Mucosa of stomach (tissue), 1 donor: ENCODE measurements around the gene C2CD4C.
"Not testable (repeated sequence)": the region's sequence is repeated elsewhere in the genome, so short reads cannot be mapped to it uniquely, and the experiment has no call there.

Experiments
- H3K27me3 ChIP-seq: one replicate; pipeline ENCODE4 v1.7.0; 2013; ENCODE audit warnings: mild to moderate bottlenecking, low read length; ENCODE audit not compliant: control insufficient read depth, insufficient read depth
- H3K36me3 ChIP-seq: one replicate; pipeline ENCODE4 v1.7.0; 2013; ENCODE audit warnings: low read length; ENCODE audit not compliant: control insufficient read depth, insufficient read depth
- H3K4me1 ChIP-seq: one replicate; pipeline ENCODE4 v1.7.0; 2013; ENCODE audit warnings: mild to moderate bottlenecking, low read length; ENCODE audit not compliant: control insufficient read depth, insufficient read depth
- H3K4me3 ChIP-seq: one replicate; pipeline ENCODE4 v1.7.0; 2013; ENCODE audit warnings: low read length
- H3K9ac ChIP-seq: one replicate; pipeline ENCODE4 v1.7.0; 2013; ENCODE audit warnings: mild to moderate bottlenecking, low read length, moderate library complexity
- H3K9me3 ChIP-seq: one replicate; pipeline ENCODE4 v1.7.0; 2013; ENCODE audit warnings: mild to moderate bottlenecking, low read length, moderate library complexity; ENCODE audit not compliant: control insufficient read depth
- donor health status: Pancreatic carcinoma.

The C2CD4C gene

GRCh38 chr19:398719-399118 lies 10.2 kb downstream of the C2CD4C start:
- Histone ChIP-seq H3K4me1 (no peaks in the 10 kb centered on the region), H3K9ac (no peak overlapping the region), H3K27me3 (peaks cover 21% of the 10 kb centered on the region), H3K9me3 (no peaks in the 10 kb centered on the region), H3K36me3 (no peaks in the 10 kb centered on the region), H3K4me3 (no peak overlapping the region)

DNA sequence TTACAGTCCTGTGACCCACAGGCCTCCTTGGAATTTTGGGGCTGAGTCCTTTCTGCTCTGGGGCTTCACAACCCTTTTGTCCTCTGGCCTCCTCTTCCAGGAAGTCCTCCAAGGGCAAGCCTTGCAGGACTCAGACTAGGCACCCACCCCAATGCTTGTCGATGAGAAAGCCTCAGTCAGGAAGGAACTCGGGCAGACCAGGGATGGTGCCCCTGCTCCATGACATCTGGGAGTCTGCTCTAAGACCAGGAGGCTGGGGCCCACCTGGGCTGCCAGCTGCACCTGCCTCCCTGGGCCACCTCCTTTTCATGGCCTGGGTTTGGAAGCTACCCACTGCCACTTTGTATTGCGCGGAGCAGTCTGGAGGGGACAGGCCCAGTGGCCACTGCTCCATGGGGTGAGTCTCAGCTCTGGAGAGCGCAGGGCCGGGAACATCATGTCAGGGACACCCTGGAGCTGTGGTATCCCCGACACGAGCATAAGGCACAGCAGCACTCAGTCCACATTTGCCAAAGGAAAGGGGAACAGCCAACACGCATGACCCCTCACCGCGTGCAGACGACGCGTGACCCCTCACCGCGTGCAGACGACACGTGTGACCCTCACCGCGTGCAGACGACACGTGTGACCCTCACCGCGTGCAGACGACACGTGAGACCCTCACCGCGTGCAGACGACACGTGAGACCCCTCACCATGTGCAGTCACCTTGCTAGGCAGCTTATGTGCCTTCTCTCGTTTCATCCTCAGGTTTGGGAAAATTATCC lies 10.8 kb downstream of the C2CD4C start:
- Histone ChIP-seq H3K4me1 (no peaks in the 10 kb centered on the region), H3K9ac (no peak overlapping the region), H3K36me3 (no peaks in the 10 kb centered on the region), H3K9me3 (no peaks in the 10 kb centered on the region), H3K27me3 (peaks cover 18% of the 10 kb centered on the region), H3K4me3 (no peak overlapping the region)

DNA sequence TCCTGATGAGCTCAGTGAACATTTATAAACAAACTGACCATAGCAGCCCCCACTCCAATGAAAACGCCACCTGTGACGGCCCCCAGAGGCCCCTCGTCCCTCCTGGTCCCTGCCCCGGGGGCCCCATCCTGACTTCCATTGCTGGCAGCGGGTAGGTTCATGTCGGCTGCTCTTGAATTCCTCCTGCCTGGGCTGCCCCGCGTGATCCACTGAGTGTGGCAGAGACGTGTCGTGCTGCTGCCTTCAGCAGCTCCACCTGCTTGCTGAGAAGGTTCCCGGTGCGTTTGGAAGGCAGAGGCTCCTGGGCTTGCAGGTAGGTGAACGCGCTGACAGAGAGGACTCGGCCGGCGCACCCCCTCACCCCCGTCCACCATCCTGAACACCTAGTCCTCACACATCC lies 11.6 kb downstream of the C2CD4C start:
- no peak overlapping the region for H3K9ac ChIP-seq
- H3K4me3 ChIP-seq: no peak overlapping the region
- H3K27me3 ChIP-seq: peaks cover 10% of the 10 kb centered on the region
- H3K36me3 ChIP-seq: no peaks in the 10 kb centered on the region
- H3K4me1 ChIP-seq: no peaks in the 10 kb centered on the region
- H3K9me3 ChIP-seq: no peaks in the 10 kb centered on the region

DNA sequence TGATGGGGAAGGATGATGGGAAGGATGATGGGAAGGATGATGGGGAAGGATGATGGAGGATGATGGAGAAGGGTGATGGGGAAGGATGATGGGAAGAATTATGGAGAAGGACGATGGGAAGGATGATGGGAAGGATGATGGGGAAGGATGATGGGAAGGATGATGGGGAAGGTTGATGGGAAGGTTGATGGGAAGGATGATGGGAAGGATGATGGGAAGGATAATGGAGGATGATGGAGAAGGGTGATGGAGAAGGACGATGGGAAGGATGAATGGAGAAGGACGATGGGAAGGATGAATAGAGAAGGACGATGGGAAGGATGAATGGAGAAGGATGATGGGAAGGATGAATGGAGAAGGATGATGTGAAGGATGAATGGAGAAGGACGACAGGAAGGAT lies 13.5 kb downstream of the C2CD4C start:
- Histone ChIP-seq H3K27me3 (no peaks in the 10 kb centered on the region), H3K4me3 (no peak overlapping the region)

GRCh38 chr19:394857-395256 lies 14.1 kb downstream of the C2CD4C start:
- not testable (repeated sequence) for H3K36me3 ChIP-seq, H3K4me3 ChIP-seq, H3K4me1 ChIP-seq, H3K9ac ChIP-seq, H3K9me3 ChIP-seq, H3K27me3 ChIP-seq

More for the DNA sequence above, 13.5 kb downstream of the C2CD4C start:
- Histone ChIP-seq H3K36me3 (no peaks in the 10 kb centered on the region), H3K4me1 (no peaks in the 10 kb centered on the region), H3K9me3 (no peaks in the 10 kb centered on the region), H3K9ac (no peak overlapping the region)

GRCh38 chr19:393560-393959 lies 15.4 kb downstream of the C2CD4C start:
- not testable (repeated sequence) for H3K4me1 ChIP-seq, H3K9me3 ChIP-seq, H3K4me3 ChIP-seq, H3K36me3 ChIP-seq, H3K9ac ChIP-seq, H3K27me3 ChIP-seq

GRCh38 chr19:392375-392970 lies 16.5 kb downstream of the C2CD4C start:
- no peaks in the 10 kb centered on the region for H3K9me3 ChIP-seq
- H3K36me3 ChIP-seq: no peaks in the 10 kb centered on the region

DNA sequence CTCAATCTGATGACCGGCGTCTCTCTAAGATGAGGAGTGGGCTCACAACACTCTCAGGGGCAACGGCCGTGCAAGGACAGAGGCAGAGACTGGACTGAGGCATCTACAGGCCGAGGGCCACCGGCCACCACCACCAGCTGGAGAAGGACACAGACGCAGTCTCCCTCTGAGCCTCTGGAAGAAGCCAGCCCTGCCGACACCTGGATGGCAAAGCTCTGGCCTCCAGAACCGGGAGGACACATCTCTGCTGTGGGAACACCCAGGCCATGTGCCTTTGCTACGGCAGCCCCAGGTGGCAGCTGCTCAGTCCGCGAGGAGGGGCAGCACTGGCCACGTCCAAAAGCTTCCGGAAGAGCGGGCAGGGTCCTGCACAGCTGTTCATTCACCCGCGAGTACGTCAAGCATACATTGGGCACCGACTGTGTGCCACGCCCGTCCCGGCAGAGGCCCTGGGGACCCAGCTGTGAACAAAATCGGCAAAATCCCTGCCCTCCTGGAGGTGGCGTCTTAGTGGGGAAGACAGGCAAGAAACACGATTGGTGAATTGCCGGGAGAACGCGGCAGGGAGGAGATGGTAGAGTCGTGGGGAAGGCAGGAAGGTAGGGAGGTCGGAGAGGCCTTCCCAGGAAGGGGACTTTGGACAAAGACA lies 17.1 kb downstream of the C2CD4C start:
- H3K36me3 ChIP-seq: no peaks in the 10 kb centered on the region
- no peaks in the 10 kb centered on the region for H3K9me3 ChIP-seq
- no peaks in the 10 kb centered on the region for H3K4me1 ChIP-seq
- no peak overlapping the region for H3K9ac ChIP-seq
- no peak overlapping the region for H3K4me3 ChIP-seq
- H3K27me3 ChIP-seq: peaks cover 8% of the 10 kb centered on the region

More at GRCh38 chr19:392375-392970, 16.5 kb downstream of the C2CD4C start:
- no peak overlapping the region for H3K9ac ChIP-seq
- peaks cover 7% of the 10 kb centered on the region for H3K27me3 ChIP-seq
- no peak overlapping the region for H3K4me3 ChIP-seq
- no peaks in the 10 kb centered on the region for H3K4me1 ChIP-seq

- H3K9ac ChIP-seq: no peak overlapping the region
- no peaks in the 10 kb centered on the region for H3K36me3 ChIP-seq
- no peaks in the 10 kb centered on the region for H3K9me3 ChIP-seq
- no peaks in the 10 kb centered on the region for H3K4me1 ChIP-seq
- H3K4me3 ChIP-seq: no peak overlapping the region
- H3K27me3 ChIP-seq: peaks cover 8% of the 10 kb centered on the region
Measured at GRCh38 chr19:391207-391557, 17.8 kb downstream of the C2CD4C start.

GRCh38 chr19:390386-391206 lies 18.4 kb downstream of the C2CD4C start:
- Histone ChIP-seq H3K36me3 (no peaks in the 10 kb centered on the region), H3K9me3 (no peaks in the 10 kb centered on the region), H3K27me3 (peaks cover 10% of the 10 kb centered on the region), H3K9ac (no peak overlapping the region), H3K4me1 (no peaks in the 10 kb centered on the region), H3K4me3 (no peak overlapping the region)

DNA sequence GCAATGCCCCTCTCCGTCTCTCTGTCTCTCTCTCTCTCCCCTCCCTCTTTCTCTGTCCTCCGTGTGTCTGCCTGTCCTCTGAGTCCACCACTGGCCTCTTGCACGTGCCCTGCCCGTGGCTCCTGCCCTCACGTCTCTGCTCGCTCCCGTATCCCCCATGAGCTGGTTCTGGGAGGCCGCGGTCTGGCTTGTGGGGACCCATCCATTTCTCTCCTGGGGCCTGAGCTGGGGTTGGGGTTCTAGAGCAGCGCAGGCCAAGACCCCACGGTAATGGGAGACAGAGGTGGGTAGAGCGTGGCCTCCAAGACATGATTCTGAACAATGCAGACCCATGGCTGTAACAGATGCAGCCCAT lies 19.0 kb downstream of the C2CD4C start:
- Histone ChIP-seq H3K4me3 (no peak overlapping the region), H3K36me3 (no peaks in the 10 kb centered on the region), H3K27me3 (peaks cover 13% of the 10 kb centered on the region), H3K4me1 (no peaks in the 10 kb centered on the region), H3K9me3 (no peaks in the 10 kb centered on the region), H3K9ac (no peak overlapping the region)
